Panc1 (cell line): ENCODE data around the gene NTRK3.

ENCODE experiments used
- TCF7L2 ChIP-seq: IDR thresholded peaks from 2 replicates; pipeline ENCODE4 v1.6.1; 2011; ENCODE audit warnings: mild to moderate bottlenecking, low read depth, low read length, inconsistent platforms
- TF ChIP-seq, protein P1 (sequence below): fragments of 450-650 bp; IDR thresholded peaks from 2 replicates; pipeline ENCODE4 v1.5.1; 2017; ENCODE audit warnings: mild to moderate bottlenecking

DNA sequence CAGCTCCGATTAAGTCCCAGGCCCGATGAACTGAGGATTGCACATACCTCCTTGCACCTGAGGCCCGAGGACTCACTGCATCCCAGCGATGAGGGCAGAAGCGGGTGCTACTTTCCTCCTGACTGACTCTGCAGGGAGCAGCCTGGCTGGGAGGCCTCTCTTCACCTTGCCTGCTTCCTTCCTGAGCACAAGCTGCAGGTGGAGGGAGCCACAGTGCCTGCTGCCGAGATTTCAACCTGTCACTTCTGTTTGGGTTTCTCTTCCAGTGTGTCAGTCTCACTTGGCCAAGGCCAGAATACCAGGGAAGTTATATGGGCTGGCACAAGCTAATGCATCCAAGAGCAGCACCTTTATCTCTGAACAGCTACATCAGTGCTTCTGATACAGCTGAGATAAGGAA lies 185.4 kb downstream of the NTRK3 start:
- TF ChIP-seq, protein P1, sequence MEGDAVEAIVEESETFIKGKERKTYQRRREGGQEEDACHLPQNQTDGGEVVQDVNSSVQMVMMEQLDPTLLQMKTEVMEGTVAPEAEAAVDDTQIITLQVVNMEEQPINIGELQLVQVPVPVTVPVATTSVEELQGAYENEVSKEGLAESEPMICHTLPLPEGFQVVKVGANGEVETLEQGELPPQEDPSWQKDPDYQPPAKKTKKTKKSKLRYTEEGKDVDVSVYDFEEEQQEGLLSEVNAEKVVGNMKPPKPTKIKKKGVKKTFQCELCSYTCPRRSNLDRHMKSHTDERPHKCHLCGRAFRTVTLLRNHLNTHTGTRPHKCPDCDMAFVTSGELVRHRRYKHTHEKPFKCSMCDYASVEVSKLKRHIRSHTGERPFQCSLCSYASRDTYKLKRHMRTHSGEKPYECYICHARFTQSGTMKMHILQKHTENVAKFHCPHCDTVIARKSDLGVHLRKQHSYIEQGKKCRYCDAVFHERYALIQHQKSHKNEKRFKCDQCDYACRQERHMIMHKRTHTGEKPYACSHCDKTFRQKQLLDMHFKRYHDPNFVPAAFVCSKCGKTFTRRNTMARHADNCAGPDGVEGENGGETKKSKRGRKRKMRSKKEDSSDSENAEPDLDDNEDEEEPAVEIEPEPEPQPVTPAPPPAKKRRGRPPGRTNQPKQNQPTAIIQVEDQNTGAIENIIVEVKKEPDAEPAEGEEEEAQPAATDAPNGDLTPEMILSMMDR: no peak
- TF ChIP-seq TCF7L2: no peak
